BJ (cell line): ENCODE results near the gene LPCAT3. TPM values are rescaled to one million over a fixed set of nuclear protein-coding genes. Genes with fewer than 3 reads are reported as not detected.
"Not testable (repeated sequence)": the region's sequence is repeated elsewhere in the genome, so short reads cannot be mapped to it uniquely, and the experiment has no call there.

Experiments
- CTCF ChIA-PET: fragments of 350-600 bp; formaldehyde crosslinking; extraction: SDS; loops from one replicate; lab custom pipeline; 2021; ENCODE audit warnings: antibody characterized with exemption, inconsistent platforms; lab: Yijun Ruan, JAX
- POLR2A ChIA-PET: fragments of 300-600 bp; sonication (Branson Sonifier 250); formaldehyde crosslinking; extraction: SDS; loops from one replicate; lab custom pipeline; 2021; ENCODE audit warnings: antibody characterized with exemption; lab: Charles Lee
- DNase-seq: peaks from one replicate; pipeline ENCODE4 v3.0.0-alpha.2; 2011; ENCODE audit warnings: low read depth
- H3K27me3 ChIP-seq: 2 replicates; pipeline ENCODE4 v1.6.0; 2011; ENCODE audit warnings: low read length; ENCODE audit not compliant: control insufficient read depth, insufficient read depth
- H3K36me3 ChIP-seq: 2 replicates; pipeline ENCODE4 v1.5.1; 2011; ENCODE audit warnings: low read length; ENCODE audit not compliant: control insufficient read depth, insufficient read depth
- H3K4me3 ChIP-seq: 2 replicates; pipeline ENCODE4 v1.5.1; 2011; ENCODE audit warnings: low read depth, mild to moderate bottlenecking, control low read depth, low read length
- CTCF ChIP-seq: IDR thresholded peaks from 2 replicates; pipeline ENCODE4 v1.5.1; 2011; ENCODE audit warnings: low read depth, mild to moderate bottlenecking, control low read depth, inconsistent platforms, low read length, moderate library complexity; ENCODE audit not compliant: insufficient read depth
- polyA plus RNA-seq: library from polyadenylated mRNA; depleted of rRNA; stranded (reverse); fragments of >200 nt; gene quantifications from 2 replicates; pipeline ENCODE4 v1.2.3, GENCODE V29; 2011

Gene LPCAT3
- polyA plus RNA-seq, 1 experiment = 31.2 TPM

DNA sequence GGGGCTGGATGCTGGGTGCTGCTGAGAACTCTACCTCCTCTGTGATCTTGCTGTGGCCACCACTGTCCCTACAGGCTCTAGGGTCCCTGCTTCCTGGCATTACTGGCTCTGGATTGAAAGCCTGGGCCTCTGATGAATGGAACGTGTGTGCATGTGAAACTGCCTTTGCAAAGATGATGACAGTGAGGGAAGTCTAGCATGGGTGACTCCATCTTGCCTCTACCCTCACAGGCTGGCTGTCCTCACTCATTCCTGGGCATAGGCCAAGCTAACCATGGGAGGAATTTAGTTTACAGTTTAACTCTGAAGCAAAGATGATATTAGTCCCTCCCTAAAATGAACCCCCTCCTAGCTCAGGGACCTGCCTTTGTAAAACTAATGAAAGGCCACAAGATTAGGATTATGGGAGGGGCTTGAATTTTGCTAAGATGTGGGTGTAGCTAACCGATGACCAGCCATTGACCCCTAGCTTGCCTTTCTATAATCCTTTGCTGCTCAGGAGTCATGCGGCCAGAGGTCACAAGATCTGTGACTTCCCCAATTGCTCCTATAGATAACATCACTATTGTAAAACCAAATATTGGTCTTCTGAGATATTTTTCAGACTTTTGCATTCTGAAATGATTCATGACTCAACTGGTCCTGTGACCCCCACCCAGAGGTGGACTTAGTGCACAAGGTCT lies 40.0 kb upstream of the LPCAT3 start:
- Histone ChIP-seq H3K27me3 (no peaks in the 10 kb centered on the region; the same call in 1 of the 2 replicates), H3K4me3 (no peak overlapping the region), H3K36me3 (no peaks in the 10 kb centered on the region)
- POLR2A ChIA-PET = no interaction called here
- TF ChIP-seq CTCF = no peak
- DNase-seq = no peak
- CTCF ChIA-PET = interaction anchor here (0.9 to 7.2 kb wide), 8 partner anchors 10 to 92 kb away, joined by 3 to 151 read pairs (median 8); partner anchors contain the start of genes C1RL and LPCAT3

DNA sequence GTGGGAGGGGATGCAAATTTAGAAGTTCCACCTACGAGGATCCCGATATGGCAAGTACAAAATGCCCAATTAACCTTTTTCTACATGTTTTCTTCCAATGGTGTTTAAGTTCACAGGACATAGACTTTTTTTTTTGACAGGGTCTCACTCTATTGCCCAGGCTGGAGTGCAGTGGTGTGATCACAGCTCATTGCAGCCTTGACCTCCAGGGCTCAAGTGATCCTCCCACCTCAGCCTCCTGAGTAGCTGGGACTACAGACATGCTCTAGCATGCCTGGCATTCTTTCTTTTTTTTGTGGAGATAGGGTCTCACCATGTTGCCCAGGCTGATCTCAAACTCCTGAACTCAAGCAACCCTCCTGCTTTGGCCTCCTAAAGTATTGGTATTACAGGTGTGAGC lies 37.5 kb upstream of the LPCAT3 start:
- H3K27me3 ChIP-seq, H3K36me3 ChIP-seq, DNase-seq, H3K4me3 ChIP-seq, POLR2A ChIA-PET: not testable (repeated sequence)
- CTCF ChIA-PET = interaction anchor here (0.6 to 7.2 kb wide), 5 partner anchors 13 to 55 kb away, joined by 3 to 151 read pairs (median 4); partner anchors contain the start of gene C1RL

DNA sequence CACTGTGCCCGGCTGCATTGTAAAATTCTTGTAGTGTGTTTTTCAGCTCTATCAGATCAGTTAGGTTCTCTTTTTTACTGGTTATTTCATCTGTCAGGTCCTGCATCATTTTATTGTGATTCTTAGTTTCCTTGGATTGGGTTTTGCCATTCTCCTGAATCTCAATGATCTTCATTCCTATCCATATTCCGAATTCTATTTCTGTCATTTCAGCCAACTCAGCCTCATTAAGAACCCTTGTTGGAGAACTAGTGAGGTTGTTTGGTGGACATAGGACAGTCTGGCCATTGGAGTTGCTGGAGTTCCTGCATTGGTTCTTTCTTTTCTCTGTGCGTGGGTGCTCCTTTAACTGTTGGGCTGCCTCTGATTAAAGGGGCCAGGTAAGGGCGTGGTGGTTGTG lies 36.6 kb upstream of the LPCAT3 start:
- CTCF ChIA-PET = interaction anchor here (0.6 to 7.2 kb wide), 4 partner anchors 22 to 56 kb away, joined by 3 to 151 read pairs (median 4); partner anchors contain the start of gene C1RL
- DNase-seq = no peak
- POLR2A ChIA-PET = no interaction called here
- Histone ChIP-seq H3K36me3 (no peaks in the 10 kb centered on the region), H3K27me3 (peaks cover 2% of the 10 kb centered on the region; the same call in 1 of the 2 replicates), H3K4me3 (no peak overlapping the region)
- TF ChIP-seq CTCF = no peak

- H3K27me3 ChIP-seq, H3K4me3 ChIP-seq, DNase-seq, H3K36me3 ChIP-seq, POLR2A ChIA-PET: not testable (repeated sequence)
- CTCF ChIA-PET = interaction anchor here (1.0 to 2.9 kb wide), 2 partner anchors 8 to 10 kb away, joined by 3 to 11 read pairs; partner anchors contain the start of gene C1S
These were observed 31.7 kb upstream of the LPCAT3 start for GRCh38 chr12:7049973-7050372.

GRCh38 chr12:7049445-7049951 lies 31.2 kb upstream of the LPCAT3 start:
- H3K27me3 ChIP-seq, H3K36me3 ChIP-seq, H3K4me3 ChIP-seq, DNase-seq, POLR2A ChIA-PET: not testable (repeated sequence)
- CTCF ChIA-PET = interaction anchor here (1.0 to 2.9 kb wide), 3 partner anchors 8 to 96 kb away, joined by 3 to 11 read pairs (median 6); partner anchors contain the start of gene C1S

DNA sequence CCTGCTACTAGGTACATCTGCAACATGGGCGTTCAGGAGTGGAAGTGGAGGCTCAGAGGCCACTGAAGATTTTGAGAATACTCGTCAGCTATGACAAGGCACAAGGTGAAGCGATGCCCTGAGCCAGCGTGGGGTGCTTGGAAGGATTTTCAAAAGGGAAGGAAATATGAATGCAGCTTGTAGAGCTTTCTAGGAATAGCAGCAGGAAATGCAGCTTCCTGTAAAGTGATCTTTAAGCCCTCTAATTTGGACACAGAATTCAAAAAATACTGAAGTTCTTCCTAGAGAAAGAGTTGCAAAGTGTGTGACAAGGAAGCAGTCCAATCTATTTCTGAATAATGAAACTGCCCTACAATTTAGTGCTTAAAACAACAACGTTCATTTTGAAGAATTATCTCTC lies 29.0 kb upstream of the LPCAT3 start:
- DNase-seq = no peak
- TF ChIP-seq CTCF = no peak
- ChIA-PET POLR2A (no interaction called here), CTCF (interaction anchor here (1.0 to 2.5 kb wide), 4 partner anchors 12 to 103 kb away, joined by 3 to 6 read pairs (median 6); partner anchors contain the start of genes C12orf57, LPCAT3 and RNU7-1)
- Histone ChIP-seq H3K4me3 (no peak overlapping the region), H3K36me3 (no peaks in the 10 kb centered on the region), H3K27me3 (peaks cover 1% of the 10 kb centered on the region; the same call in 1 of the 2 replicates)
